HEK293 (cell line): ENCODE data around the gene MAML3.

Experiments used
- CTCF ChIP-seq: fragments of 450-650 bp; formaldehyde crosslinking; IDR thresholded peaks from 2 replicates; pipeline ENCODE4 v1.5.1; 2016; ENCODE audit warnings: missing biosample characterization, missing genetic modification characterization
- KLF16 ChIP-seq: fragments of 450-650 bp; formaldehyde crosslinking; IDR thresholded peaks from 2 replicates; pipeline ENCODE4 v1.5.1; 2017; ENCODE audit warnings: missing biosample characterization, missing genetic modification characterization
- KLF17 ChIP-seq: fragments of 450-650 bp; formaldehyde crosslinking; IDR thresholded peaks from 2 replicates; pipeline ENCODE4 v1.5.1; 2016; ENCODE audit warnings: missing biosample characterization, missing genetic modification characterization
- ZNF2 ChIP-seq: fragments of 450-650 bp; formaldehyde crosslinking; IDR thresholded peaks from 2 replicates; pipeline ENCODE4 v1.5.1; 2016; ENCODE audit warnings: missing biosample characterization, missing genetic modification characterization
- ZNF239 ChIP-seq: fragments of 450-650 bp; formaldehyde crosslinking; IDR thresholded peaks from 2 replicates; pipeline ENCODE4 v1.5.1; 2016; ENCODE audit warnings: missing biosample characterization, missing genetic modification characterization
- ZNF518A ChIP-seq: fragments of 450-650 bp; formaldehyde crosslinking; conservative IDR thresholded peaks from 2 replicates; pipeline ENCODE4 v1.5.1; 2016; ENCODE audit warnings: low read depth, missing biosample characterization, missing genetic modification characterization
- ZNF645 ChIP-seq: fragments of 450-650 bp; formaldehyde crosslinking; IDR thresholded peaks from 2 replicates; pipeline ENCODE4; 2016; ENCODE audit warnings: missing biosample characterization, missing genetic modification characterization
- ZNF768 ChIP-seq: fragments of 450-650 bp; formaldehyde crosslinking; IDR thresholded peaks from 2 replicates; pipeline ENCODE4 v1.5.1; 2018; ENCODE audit warnings: missing biosample characterization, mild to moderate bottlenecking, missing genetic modification characterization

GRCh38 chr4:140133576-140133975, 20.4 kb downstream of the MAML3 start:
- TF ChIP-seq CTCF (tag by site-specific recombination) (no peak), ZNF518A (tag by site-specific recombination) (no peak), ZNF2 (no peak), ZNF239 (tag by site-specific recombination) (no peak), ZNF645 (tag by site-specific recombination) (no peak), ZNF768 (tag by site-specific recombination) (no peak), KLF17 (tag by site-specific recombination) (no peak), KLF16 (tag by site-specific recombination) (no peak)
